GM21723 (cell line): ENCODE data around the gene CACNA1C.

Experiments used
- ATAC-seq: cut with Tn5 transposase; IDR thresholded peaks from one replicate; pipeline ENCODE4 v1.9.1; 2021; ENCODE audit warnings: mild to moderate bottlenecking, moderate library complexity; ENCODE audit not compliant: unreplicated experiment

CACNA1C gene

GRCh38 chr12:2492236-2492635 lies 439.4 kb downstream of the CACNA1C start:
- ATAC-seq = no peak

DNA sequence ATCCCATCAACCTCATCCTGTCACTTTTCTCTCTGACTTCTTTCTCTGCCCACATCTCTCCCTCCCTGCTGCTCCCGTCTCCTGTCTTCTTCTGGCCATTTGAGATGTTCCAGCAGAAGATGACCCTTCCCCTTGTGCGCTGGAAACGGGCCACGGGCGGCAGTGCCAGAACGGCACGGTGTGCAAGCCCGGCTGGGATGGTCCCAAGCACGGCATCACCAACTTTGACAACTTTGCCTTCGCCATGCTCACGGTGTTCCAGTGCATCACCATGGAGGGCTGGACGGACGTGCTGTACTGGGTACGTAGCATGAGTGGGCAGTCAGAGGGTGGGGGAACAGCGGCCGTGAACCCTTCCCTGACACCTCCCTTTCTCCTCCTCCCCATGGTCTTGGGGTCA lies 440.3 kb downstream of the CACNA1C start:
- no peak for ATAC-seq

- no peak for ATAC-seq
These were observed 441.9 kb downstream of the CACNA1C start for GRCh38 chr12:2494486-2495192.

DNA sequence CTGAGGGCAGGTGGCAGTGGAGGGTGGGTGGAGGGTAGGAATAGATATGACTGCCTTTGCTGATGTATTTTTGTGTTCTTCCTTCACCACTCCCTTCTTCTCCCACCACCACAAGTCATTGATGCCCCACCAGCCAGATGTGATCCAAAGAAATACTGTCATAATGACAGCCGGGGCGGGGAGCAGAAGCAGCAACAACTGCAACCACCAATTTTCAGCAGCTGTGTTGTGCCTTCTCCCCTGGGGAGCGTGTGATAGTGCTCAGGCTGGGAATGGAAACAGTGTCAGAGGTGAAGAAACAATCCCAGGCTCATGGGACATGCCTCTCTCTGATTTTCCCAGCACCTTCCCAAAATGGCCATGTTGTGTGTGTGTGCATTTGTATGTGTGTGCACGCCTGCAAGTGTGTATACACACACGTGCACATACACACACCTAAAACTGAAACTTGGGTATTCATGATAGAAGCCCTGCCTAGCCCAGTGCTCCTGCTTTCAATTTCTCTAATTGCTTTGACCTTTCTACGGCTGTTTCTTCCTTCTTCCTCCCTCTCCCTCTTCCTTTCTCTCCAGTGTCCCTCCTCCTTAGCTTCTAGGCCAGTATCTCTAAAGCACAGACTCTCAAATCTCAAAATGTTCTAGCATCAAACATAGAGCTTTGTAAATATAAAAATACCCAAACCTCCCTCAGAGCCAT lies 442.8 kb downstream of the CACNA1C start:
- no peak for ATAC-seq

DNA sequence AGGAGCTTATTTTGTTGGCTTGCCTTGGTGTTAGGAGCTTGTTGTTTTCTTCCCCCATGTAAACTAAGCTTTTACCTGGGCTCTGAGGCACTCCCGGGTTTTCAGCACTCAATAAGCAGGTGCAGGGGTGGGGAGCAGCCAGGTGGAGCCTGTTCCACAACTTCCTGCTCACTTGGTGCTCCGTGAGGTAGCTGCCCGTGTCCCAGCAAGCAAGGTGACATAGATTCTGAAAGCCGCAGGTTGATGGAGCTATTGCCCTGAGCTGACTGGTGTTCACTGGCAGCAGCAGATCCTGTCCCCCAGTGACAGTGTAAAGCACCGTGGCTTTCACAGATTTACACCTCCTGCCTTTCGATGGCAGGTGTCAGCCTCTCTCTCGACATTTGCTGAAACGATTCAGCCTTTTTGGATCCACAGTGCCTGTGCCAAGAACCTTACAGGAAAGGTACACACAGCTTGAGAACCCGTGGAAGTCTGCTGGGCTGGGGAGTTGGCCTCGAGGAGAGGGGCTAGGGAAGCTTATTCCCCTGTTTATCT lies 446.2 kb downstream of the CACNA1C start:
- no peak for ATAC-seq

GRCh38 chr12:2501464-2502191 lies 448.8 kb downstream of the CACNA1C start:
- ATAC-seq = no peak

DNA sequence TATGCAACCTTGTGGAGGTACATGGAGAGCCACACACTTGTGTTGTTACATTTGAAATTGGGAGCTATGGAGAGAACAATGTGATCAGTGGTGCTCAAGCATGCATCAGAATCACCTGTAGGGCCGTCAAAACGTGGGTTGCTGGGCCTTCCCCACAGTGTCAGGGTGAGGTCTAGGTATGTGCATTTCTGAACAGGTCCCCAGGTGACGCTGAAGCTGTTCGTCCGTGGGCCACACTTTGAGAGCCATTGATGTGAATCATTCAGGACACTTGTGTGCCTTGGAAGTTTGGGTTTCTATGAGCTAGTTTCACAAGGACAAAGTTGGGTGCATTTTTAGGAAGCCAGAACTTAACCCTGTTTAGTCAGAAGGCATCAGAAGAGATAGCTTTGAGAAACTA lies 450.2 kb downstream of the CACNA1C start:
- no peak for ATAC-seq

GRCh38 chr12:2503762-2504161 lies 451.0 kb downstream of the CACNA1C start:
- ATAC-seq = no peak

DNA sequence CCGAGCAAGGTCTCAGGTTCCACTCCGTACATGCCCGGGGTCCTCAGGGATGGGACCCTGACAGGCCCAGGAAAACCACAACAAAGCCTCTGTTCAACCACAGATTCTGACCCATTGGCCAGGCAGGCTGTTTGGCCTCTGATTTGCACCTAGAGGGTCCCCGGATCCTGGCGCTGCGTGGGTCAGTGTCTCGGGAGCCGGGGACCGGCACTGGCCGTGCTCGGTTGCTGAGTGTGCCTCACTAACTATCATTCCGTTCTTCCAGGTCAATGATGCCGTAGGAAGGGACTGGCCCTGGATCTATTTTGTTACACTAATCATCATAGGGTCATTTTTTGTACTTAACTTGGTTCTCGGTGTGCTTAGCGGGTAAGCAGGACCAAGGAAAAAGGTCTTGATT lies 451.8 kb downstream of the CACNA1C start:
- ATAC-seq = no peak

GRCh38 chr12:2507814-2508213 lies 455.0 kb downstream of the CACNA1C start:
- ATAC-seq = no peak

DNA sequence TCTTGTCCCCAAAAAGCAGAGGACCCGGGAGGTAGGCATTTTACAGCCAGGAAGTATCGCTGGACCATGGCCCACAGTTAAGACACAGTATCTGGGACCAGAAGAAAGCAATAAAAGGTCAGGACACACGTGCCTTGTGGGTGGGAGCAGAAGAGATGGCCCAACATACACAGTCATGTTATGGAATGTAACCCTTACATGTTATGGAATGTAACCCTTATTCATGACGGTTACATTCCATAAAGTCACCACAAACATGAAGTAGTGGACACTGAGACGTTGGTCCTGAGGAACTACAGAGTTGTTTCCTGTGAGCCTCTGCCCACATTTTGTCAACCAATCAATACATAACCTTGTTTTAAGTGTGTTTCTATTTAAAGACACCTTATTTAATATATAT lies 456.4 kb downstream of the CACNA1C start:
- no peak for ATAC-seq

DNA sequence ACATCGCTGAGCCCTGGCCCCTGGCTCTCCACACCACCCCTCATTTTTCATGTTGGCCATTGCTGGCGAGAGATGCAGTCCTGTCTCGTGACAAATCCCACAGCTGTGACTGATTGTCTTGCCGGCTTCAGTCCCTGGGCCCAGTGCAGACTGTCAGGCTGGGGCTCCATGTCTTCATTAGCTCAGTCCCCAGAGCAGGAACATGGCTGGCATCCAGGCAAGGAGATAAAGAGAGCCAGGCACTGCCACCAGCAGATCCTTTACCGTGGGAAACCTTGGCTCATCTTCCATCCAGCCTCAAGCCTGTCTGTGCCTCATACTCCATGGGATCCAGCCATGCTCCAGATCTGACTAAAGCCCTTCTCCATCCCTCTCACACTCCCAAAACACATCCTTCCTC lies 457.3 kb downstream of the CACNA1C start:
- ATAC-seq = no peak

- ATAC-seq = no peak
These were observed 460.6 kb downstream of the CACNA1C start for GRCh38 chr12:2513141-2514037.

DNA sequence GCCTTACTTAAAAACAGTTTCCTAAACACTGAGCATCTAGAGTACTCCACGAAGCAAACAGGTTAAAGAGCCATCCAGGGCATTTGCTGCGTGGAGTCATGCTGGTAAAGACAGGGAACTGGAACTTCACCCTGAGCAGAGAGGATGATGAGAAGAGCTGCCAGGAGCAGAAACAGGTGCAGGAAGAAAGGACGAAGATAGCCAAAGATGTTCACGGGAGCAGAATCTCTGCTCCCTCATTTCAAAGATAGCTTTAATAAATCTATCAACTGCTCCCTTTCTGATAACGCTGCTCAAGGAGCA lies 461.2 kb downstream of the CACNA1C start:
- ATAC-seq = no peak

GRCh38 chr12:2520722-2521246 lies 468.0 kb downstream of the CACNA1C start:
- ATAC-seq = no peak

DNA sequence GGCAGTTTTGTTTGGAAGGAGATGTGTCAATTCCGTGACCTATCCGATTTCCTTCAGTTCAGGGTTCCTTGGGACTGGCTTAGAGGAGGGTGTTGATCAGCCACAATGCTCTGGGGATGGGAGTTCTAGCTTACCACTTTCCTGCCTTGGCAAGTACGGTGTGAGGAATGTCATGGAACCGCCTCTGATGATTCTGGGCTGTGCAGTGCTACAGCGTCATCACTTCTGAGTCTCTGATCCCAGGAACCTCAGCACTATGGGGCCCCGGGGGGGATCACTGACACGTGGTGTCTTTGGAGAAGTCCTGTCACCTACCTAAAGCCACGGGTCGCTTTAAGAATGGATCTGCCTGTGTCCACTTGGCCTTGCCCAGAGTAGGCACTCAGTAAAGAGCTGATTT lies 470.5 kb downstream of the CACNA1C start:
- ATAC-seq = no peak

- ATAC-seq = no peak
These were observed 471.1 kb downstream of the CACNA1C start for GRCh38 chr12:2523844-2524243.

GRCh38 chr12:2526371-2526770 lies 473.6 kb downstream of the CACNA1C start:
- ATAC-seq = no peak

- no peak for ATAC-seq
These were observed 475.2 kb downstream of the CACNA1C start for GRCh38 chr12:2528001-2528400.

DNA sequence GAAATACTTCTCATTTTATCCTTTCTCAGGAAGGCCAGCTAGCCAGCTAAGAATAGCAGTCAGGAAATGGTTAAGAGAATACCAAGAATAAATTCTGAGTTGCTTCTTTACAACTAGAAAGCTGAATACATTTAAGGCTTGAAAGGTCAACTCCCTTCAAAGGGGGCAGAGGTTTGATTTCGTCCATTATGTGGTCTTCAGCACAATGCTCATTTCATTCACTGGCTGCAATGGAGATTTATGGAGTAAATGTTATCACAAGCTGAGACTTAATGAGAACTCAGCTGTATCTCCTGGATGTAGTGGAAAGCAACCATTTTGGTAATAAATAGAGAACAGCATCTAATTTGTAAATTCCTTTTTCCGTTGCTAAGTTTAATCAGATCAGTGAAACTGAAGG lies 477.0 kb downstream of the CACNA1C start:
- no peak for ATAC-seq

- ATAC-seq = no peak
These were observed 478.6 kb downstream of the CACNA1C start for GRCh38 chr12:2531371-2531770.
